ENCODE results near the gene ADRB2. TPM values are rescaled to one million over a fixed set of nuclear protein-coding genes. Genes with fewer than 3 reads are reported as not detected.

The ADRB2 gene
- total RNA-seq, 4 donors from 2014 or later: 68.8 to 109 (median 86.4) TPM

DNA sequence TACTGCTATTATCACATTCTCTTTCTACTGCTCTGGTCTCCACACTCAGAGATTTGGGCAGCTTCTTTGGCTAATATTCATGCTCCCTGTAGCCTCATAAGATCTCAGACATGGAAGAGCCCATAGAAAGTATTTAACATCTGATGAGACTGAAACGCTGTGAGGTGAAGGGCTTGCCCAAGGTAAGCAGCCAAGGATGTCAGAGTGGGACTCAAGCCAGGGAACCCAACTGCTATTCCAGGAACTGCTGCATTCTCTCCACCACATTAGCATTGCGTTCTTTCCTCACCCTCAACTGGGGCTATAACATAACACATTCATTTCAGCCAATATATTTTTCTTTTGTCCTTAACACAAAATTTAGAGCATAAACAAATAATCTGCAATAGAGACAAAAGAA is 3.8 kb downstream of the ADRB2 start:
- 28% methylated on average over 2 of the region's 2 CpGs for WGBS
- Histone ChIP-seq H3K4me1 (peaks cover 83% of the 10 kb centered on the region), H3K27ac (no peak overlapping the region), H3K27me3 (no peaks in the 10 kb centered on the region), H3K36me3 (peaks cover 7% of the 10 kb centered on the region), H3K4me3 (peak overlapping the region; percentile 64), H3K9me3 (no peaks in the 10 kb centered on the region)
- TF ChIP-seq EP300 (IDR thresholded peaks at IDR 0.05) (no peak), POLR2AphosphoS5 (IDR thresholded peaks at IDR 0.05) (no peak), POLR2A (IDR thresholded peaks at IDR 0.05) (no peak)
- no peak for DNase-seq (ENCODE audit: low spot score in 2 of 2)

DNA sequence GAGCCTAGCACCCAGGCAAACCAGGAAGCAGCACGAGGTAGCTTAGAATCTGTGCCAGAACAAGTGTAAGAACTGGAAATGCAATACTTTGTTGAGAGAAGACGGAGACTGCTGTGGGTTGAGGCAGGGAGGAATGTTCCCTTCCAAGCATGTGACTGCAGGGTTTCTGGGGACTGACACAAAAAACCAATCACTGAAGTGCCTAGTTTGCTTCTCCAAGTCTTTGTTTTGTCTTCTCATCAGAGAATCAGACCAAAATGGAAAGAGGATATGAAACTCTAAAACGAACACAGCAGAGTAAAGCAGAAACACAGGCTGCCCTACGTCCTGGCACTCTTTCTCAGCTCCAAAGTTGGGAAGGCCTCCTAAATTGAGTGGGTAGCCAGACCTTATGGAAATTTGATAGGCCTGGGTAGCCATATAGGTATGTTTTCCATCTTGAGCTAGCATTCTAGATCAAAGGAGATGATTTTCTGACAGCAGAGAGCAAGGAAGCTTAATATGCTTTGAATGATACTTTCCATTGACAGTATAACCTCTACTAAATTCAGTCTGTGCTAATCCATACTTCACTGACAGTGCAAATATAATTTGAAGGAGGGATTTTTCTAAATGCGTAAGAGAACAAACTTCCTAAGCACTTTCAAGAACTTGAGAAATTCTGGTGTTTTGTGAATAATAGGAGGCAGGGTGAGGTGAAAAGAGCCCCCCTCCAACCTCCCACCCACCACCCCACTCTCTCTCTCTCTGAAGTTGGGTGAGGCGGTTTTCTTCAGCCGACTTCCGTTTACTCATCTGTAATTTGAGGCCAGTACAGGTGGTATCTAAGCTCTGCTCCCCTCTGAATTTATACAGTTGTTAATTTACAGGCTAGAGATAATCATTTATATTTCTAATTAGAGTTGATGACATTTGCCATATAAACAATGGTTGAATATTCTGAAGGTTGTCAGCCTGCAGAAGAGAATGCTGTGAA is 5.5 kb downstream of the ADRB2 start:
- H3K27ac ChIP-seq: no peak overlapping the region
- peak overlapping the region; percentile 64 for H3K4me3 ChIP-seq
- no peak for TF ChIP-seq CTCF (IDR thresholded peaks at IDR 0.05)
- TF ChIP-seq POLR2AphosphoS5 (IDR thresholded peaks at IDR 0.05): peak in 1 of 3 donors; percentile 7
- TF ChIP-seq EP300 (IDR thresholded peaks at IDR 0.05): no peak
- TF ChIP-seq POLR2A (IDR thresholded peaks at IDR 0.05): no peak
- H3K4me1 ChIP-seq: peaks cover 71% of the 10 kb centered on the region
- no peaks in the 10 kb centered on the region for H3K27me3 ChIP-seq
- 69% methylated on average over 8 of the region's 8 CpGs for WGBS
- peaks cover 7% of the 10 kb centered on the region for H3K36me3 ChIP-seq
- no peak for DNase-seq (ENCODE audit: low spot score in 2 of 2)
- H3K9me3 ChIP-seq: no peaks in the 10 kb centered on the region

- Histone ChIP-seq H3K27me3 (no peaks in the 10 kb centered on the region), H3K4me1 (peaks cover 63% of the 10 kb centered on the region), H3K27ac (no peak overlapping the region), H3K4me3 (no peak overlapping the region), H3K36me3 (peaks cover 7% of the 10 kb centered on the region), H3K9me3 (no peaks in the 10 kb centered on the region)
- DNase-seq (ENCODE audit: low spot score in 2 of 2): no peak
- TF ChIP-seq CTCF (IDR thresholded peaks at IDR 0.05) (no peak), POLR2AphosphoS5 (IDR thresholded peaks at IDR 0.05) (no peak), EP300 (IDR thresholded peaks at IDR 0.05) (no peak), POLR2A (IDR thresholded peaks at IDR 0.05) (no peak)
- 63% methylated on average over 2 of the region's 2 CpGs for WGBS
These were observed 6.7 kb downstream of the ADRB2 start for GRCh38 chr5:148833122-148833521.

- 67% methylated on average over 2 of the region's 2 CpGs for WGBS
- Histone ChIP-seq H3K4me3 (no peak overlapping the region), H3K36me3 (peaks cover 7% of the 10 kb centered on the region), H3K27me3 (no peaks in the 10 kb centered on the region), H3K27ac (no peak overlapping the region), H3K9me3 (no peaks in the 10 kb centered on the region), H3K4me1 (peaks cover 59% of the 10 kb centered on the region)
- DNase-seq (ENCODE audit: low spot score in 2 of 2): no peak
- TF ChIP-seq POLR2AphosphoS5 (IDR thresholded peaks at IDR 0.05): no peak
These were observed 7.5 kb downstream of the ADRB2 start for GRCh38 chr5:148833925-148834324.

- DNase-seq (ENCODE audit: low spot score in 2 of 2): no peak
- Histone ChIP-seq H3K9me3 (no peaks in the 10 kb centered on the region), H3K4me1 (peaks cover 52% of the 10 kb centered on the region), H3K27ac (no peak overlapping the region), H3K36me3 (peaks cover 7% of the 10 kb centered on the region), H3K4me3 (no peak overlapping the region), H3K27me3 (no peaks in the 10 kb centered on the region)
- WGBS: 94% methylated on average over 4 of the region's 4 CpGs
- no peak for TF ChIP-seq POLR2A (IDR thresholded peaks at IDR 0.05)
- no peak for TF ChIP-seq EP300 (IDR thresholded peaks at IDR 0.05)
- no peak for TF ChIP-seq POLR2AphosphoS5 (IDR thresholded peaks at IDR 0.05)
- no peak for TF ChIP-seq CTCF (IDR thresholded peaks at IDR 0.05)
These were observed 8.3 kb downstream of the ADRB2 start for GRCh38 chr5:148834689-148835088.
